NCI-H510A treated with DMSO at 0.1 percent for 48 hours (cell line): ENCODE results near the gene ZNF71.
A peak's percentile ranks its signal among the peaks of the same experiment; 100 is the strongest.

Experiments
- DNase-seq: peaks from one replicate; lab custom pipeline; 2025; lab: John Stamatoyannopoulos, UW

Gene ZNF71

DNA sequence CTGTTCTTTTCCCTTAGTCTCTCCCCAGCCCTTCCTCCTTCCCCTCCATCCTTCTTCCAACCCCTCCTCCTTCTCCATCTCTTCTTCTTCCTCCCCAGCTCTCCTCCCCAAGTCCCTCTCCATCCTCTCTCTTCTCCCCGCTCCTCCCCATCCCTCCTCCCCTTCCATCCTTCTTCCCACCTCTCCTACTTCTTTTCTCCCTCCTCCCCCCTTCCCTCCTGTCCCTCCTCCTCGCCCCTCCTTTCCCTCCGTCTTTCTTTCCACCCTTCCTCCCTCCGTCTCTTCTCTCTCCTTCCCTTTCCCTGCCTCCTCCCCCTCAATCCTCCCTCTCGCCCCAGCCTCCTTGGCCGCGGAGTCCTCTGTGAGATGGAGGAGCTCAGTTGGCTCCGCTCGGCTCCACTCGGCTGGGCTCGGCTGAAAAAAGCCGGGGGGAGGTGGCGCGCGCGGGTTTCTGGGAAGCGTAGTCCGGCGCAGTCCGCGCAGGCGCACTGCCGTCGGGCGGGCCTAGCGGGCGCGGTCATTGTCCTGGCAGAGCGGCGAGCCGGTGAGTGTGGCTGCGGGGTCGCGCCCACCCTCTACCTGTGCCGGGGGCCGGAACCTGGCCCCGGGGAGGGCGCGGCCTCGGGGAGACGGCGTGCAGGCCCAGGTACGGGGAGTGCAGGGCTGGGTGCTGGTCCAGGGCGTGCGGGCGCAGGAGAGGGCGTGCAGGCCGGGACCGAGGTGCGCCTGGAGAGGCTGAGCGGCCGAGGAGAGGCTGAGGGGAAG, at the start of gene ZNF71:
Gene ZNF71 (plus strand): TSS at position 520 of the 765 bp plus-strand sequence. CDS start 6,257 bp downstream, outside the sequence.
- DNase-seq = peak; percentile 88

DNA sequence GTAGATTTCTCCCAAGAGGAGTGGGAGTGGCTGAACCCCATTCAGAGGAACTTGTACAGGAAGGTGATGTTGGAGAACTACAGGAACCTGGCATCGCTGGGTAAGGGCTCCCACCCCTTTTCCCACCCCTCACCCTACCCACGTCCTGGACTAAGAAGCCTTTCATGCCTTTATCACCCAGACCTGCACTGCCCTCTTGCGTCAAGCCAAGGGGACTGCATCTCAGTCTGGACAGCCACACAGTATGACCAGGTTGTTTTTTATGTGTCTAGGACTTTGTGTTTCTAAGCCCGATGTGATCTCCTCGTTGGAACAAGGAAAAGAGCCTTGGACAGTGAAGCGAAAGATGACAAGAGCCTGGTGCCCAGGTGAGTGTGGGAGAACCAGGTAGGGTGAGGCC, 47.6 kb upstream of the ZNF71 start:
- DNase-seq = no peak

DNA sequence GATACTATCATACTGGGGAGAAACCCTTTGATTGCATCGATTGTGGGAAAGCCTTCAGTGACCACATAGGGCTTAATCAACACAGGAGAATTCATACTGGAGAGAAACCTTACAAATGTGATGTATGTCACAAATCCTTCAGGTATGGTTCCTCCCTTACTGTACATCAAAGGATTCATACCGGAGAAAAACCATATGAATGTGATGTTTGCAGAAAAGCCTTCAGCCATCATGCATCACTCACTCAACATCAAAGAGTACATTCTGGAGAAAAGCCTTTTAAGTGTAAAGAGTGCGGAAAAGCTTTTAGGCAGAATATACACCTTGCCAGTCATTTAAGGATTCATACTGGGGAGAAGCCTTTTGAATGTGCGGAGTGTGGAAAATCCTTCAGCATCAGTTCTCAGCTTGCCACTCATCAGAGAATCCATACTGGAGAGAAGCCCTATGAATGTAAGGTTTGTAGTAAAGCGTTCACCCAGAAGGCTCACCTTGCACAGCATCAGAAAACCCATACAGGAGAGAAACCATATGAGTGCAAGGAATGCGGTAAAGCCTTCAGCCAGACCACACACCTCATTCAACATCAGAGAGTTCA, 40.7 kb upstream of the ZNF71 start:
- no peak for DNase-seq

DNA sequence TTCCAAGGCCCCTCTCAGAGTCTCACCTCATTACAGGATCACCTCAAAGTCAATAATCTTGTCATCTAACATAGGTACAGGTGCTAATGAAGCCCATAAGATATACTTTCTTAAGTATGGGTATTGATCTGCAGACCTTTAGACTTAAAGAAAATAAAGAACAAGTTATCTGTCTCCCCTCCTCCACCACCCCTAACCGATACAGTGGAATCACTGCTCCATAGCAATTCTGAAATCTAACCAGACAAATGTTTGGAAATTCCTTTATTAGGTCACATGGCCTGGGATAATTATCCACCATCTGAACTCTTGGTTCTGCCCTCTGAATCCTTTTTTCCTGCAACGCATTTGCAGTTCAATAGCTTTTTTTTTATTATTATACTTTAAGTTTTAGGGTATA, 32.3 kb upstream of the ZNF71 start:
- DNase-seq = no peak

DNA sequence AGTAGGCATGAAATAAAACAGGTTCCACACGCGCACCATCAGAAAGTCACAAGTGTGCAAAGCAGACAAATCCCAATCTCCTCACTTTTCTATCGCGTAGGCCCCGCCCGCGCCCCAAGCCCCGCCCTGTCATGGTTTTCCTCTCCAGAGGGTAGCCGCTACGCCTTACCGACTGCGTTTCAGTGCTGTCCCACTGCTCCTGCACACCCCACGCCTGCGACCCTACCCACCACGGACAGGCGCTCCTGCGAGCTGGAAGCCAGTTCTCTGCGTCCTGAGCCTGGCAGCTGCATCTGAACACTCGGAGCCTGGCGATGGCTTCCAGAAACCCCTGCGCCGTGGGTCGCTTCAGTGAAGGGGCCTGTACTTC, 28.2 kb upstream of the ZNF71 start:
- peak; percentile 57 for DNase-seq

DNA sequence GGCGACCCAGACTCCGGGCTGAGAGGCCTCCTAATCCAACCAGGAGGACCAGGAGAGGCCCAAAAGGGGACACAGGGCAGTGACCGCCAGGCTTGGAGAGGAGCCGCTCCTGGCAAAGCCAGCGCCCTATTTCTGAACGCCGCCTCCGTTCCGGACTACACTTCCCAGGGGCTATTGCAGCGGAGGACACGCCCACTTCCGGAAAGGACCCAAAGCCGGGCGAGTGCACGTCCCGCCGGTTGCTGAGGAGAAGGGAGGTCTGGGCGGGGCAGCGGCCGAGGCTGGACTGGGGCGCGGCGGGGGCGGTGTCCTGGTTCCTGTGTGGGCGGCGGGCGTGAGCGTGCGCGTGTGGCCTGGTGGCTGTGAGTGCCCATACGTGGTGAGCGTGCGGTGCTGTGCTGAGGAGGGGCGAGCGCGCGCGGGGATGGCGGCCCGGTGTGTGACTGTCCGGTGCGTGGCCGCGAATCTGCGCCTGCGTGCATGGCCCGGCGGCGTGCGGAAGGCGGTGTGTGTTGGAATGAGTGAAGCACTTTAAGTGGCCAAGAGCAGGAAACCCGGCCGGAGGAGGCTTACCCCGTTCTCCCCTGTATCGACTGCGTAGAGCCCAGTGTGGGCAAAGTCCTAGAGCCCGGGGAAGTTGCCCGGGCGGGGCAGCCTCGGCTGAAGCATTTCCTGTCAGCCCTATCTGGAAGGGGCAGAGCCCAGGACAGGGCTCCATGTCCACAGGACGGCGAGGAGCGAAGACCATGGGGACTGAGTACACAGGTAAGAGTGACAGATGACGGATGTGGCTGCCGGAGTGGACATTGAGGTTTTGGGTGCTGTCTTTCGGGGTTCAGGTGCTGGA, 27.6 kb upstream of the ZNF71 start, which contains the start of gene ZNF470:
Gene ZNF470 (plus strand): TSS at position 195 of the 847 bp plus-strand sequence. CDS start 2,844 bp downstream, outside the sequence.
- DNase-seq = peak; percentile 87

DNA sequence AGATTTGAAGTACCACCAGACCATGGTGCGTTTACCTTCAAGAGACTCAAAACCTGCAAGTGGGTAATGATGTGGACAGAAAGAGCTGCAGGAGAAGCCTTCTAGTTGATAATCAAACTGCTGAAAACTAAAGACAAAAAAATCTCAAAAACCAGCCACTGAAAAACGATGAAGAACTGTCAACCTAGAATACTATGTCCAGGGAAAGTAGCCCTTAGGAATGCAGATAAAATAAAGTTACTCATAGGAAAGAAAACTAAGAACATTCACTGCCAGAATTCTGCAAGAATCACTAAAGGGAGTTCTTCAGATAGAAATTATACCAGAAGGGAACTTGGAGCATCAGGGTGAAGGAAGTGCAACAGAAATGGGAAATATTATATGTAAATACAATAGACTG, 22.5 kb upstream of the ZNF71 start:
- DNase-seq = no peak

DNA sequence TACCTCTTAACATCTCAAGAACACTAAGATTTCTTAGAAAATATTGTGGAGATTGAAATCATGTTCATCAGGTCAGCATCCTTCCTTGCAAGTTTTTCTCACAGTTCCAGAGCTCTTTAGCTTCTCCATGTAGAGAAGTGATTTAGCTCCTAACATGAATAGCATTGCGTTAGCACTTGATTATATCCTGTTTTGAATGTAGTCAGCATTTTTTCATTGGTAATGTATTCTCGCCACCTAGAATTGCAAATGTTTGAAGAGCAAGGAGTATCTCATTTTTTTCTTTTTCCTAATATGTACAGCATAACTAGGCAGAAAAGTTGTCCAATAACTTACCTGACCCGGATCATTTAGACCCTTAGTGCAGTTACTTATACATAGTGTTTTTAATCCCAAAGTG, 21.2 kb upstream of the ZNF71 start:
- no peak for DNase-seq

DNA sequence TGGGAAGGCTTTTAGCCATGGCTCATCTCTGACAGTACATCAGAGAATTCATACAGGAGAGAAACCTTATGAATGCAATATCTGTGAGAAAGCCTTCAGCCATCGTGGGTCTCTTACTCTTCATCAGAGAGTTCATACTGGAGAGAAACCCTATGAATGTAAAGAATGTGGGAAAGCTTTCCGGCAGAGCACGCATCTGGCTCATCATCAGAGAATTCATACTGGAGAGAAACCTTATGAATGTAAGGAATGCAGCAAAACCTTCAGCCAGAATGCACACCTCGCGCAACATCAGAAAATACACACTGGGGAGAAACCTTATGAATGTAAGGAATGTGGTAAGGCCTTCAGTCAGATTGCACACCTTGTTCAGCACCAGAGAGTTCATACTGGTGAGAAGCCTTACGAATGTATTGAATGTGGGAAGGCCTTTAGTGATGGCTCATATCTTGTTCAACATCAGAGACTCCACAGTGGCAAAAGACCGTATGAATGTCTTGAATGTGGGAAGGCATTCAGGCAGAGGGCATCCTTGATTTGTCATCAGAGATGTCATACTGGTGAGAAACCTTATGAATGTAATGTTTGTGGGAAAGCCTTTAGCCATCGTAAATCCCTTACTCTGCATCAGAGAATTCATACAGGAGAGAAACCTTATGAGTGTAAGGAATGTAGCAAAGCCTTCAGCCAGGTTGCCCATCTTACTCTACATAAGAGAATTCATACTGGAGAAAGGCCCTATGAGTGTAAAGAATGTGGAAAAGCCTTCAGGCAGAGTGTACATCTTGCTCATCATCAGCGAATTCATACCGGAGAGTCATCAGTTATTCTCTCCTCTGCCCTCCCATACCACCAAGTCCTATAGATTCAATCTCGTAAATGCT, 17.1 kb upstream of the ZNF71 start:
- no peak for DNase-seq

DNA sequence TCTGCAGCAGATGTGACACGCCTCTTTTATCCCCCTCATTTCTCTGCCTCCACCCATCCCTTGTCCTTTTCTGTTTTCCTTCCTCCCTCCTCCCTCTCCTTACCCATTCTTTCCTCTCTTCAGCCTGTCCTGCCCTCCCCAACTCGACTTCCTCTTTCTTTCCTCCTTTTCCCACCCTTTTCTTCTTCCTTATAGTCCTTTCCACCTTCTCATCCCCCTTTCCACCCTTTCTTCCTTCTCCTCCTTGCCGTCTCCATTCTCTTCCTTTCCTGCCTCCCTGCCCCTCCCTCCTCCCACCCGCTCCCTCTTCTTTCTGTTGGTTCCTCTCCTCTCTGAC, 688 bp upstream of the ZNF71 start:
- DNase-seq = no peak

DNA sequence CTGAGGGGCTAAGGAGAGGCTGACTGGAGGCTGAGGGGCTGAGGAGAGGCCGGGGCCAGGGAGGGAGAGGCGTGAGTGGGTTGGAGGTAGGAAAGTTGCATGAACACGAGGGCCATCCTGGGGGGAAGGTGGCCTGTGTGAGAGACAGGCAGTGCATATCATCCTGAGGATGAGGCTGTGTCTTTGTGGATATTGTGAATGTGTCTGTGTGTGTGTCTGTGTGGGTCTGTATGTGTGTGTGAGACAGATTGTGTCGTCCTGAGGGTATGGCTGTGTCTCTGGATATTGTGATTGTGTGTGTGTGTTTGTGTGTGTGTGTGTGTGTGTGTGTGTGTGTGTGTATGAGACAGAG, 422 bp downstream of the ZNF71 start:
- no peak for DNase-seq

DNA sequence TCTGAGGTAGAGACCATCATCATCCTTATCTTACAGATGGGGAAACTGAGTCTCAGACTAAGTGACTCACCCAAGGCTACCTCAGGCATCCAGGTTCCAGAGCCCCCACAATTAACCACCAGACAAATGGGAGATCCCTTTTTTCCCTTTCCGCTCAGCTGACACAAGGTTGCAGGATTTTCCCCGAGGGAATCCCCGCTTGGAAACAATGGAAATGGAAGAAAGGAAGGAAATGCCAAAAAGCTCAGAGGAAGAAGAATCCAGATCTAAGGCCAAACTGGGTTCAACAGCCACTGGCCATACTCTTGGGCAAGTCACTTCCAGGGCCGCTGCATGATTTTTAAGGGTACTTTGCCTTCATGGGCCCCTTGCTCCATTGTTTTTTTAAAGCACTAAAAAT, 1.6 kb downstream of the ZNF71 start:
- DNase-seq = no peak

DNA sequence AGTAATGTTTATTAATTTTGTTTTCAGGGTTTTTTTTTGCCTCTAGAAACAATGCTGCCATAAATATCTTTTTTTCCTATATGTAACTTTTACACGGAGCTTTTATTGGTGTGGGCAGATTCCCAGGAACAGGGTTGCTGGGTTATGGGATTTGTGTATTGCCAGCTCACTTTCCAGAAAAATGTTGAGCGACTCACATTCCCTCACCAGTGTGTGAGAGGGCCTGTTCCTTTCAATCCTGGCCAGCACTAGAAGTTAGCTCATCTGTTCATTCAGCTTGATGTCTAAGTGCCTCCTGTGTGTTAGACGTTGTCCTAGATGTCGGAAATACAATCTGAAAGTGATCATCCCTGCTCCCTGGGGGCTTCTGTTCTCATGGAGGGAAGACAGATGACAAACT, 2.6 kb downstream of the ZNF71 start:
- no peak for DNase-seq

DNA sequence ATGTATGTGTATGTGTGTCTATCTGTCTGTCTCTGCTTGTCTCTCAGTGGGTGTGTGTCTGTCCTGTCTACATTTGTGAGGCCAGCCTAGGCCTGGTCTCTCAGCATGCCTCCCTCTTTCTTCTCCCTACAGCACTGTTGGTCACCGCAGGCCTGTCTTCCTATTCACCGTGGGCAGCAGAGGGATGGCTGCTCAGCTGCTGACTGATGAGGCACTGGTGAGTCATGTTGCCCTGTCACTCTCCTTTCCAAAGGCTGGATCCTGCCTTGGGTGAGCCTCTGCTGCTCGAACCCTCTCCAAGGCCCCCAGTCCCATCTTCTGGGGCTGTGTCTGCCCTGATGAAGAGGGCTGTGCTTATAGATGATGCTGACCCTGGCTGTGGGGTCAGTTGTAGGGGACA, 6.3 kb downstream of the ZNF71 start:
- no peak for DNase-seq

DNA sequence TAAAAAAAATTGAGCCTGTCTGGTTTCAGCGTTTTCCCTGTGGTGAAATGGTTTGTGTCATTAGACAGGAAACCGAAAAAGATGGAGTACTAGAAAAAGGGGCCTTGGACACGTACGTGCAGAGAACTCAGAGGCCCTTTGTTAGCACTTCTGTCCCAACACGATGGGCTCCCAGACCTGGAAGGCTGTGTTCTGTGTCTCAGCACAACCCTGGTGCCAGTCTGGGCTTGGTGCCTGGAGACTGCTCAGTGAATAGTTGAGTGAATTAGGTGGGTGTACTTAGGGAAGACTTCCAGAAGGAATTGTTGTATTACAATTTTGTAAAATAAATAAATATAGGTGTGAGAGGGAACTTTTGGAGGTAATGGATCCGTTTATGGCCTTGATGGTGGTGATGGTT, 8.7 kb downstream of the ZNF71 start:
- no peak for DNase-seq

DNA sequence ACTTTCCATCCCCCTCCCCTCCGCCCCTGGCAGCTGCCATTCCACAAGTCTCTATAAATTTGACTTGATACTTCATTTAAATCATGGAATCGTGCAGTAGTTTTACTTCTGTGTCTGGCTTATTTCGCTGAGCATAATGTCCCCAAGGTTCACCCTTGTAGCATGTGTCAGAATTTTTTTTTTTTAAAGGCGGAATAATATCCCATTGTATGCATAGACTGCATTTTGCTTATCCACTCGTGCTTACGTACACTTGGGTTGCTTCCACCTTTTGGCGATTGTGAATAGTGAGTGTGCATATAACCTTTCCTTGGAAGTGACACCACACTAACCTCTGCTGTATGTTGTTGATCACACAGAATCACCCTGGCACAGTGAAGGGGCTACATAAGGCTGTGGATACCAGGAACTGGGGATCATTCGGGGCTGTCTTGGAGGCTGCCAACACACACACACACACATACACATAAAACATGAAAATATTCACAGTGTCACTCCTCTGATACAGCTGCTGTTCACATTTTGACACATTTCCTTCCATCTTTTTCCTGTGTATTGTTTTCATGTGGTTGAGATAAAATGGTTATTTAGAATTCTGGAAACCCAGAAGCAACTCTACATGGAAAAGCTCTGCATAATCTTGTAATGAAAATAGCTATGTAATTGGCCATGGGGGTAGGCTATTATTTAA, 13.3 kb downstream of the ZNF71 start:
- DNase-seq = no peak

DNA sequence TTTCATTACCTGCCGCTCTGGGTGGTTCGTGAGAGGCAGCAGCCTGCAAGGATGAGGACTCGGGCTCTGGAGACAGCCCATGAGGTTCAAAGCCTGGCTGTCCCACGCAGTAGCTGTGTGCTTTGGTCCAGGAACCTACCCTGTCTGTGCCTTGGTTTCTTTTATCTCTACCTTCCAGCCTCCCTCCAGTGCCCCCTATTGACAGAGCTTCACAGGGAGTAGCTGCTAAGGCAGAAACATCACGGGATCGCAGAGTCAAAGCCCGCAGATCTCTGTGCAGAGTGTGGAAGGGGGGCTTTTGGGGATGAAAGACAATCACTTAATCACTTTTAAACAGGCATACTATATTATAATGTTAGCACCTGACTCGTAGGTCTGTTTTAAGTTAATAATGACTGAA, 16.2 kb downstream of the ZNF71 start:
- no peak for DNase-seq

DNA sequence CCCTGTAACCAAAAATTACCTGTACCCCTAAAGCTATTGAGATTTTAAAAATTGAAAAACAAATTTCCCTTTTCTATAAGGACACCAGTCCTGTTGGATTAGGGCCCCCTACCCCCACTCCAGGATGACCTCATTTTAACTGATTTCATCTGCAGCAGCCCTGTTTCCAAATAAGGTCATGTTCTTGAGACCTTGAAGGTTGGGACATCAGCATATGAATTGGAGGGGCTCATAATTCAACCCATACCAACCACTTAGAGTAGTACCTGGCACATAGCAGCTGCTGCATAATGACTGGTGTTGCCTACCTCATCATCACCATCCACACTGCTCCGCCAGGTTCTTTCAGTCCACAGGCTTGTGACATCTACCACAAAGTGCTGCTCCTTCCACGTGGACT, 17.6 kb downstream of the ZNF71 start:
- DNase-seq = no peak

DNA sequence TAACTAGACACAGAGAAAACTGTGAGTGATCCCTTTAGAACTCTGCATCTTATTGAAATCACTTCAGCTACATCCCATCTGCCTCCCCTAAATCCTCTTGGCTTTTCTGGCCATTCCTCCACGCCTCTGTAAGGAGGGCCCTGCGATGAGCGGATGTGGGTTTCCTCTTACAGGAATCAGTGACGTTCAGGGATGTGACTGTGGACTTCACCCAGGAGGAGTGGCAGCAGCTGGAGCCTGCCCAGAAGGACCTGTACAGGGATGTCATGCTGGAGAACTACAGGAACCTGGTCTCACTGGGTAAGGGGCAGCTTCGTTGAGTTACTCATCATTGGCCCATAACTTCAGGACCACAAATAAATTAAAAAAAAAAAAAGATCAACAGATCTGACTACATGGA, 18.5 kb downstream of the ZNF71 start:
- no peak for DNase-seq

DNA sequence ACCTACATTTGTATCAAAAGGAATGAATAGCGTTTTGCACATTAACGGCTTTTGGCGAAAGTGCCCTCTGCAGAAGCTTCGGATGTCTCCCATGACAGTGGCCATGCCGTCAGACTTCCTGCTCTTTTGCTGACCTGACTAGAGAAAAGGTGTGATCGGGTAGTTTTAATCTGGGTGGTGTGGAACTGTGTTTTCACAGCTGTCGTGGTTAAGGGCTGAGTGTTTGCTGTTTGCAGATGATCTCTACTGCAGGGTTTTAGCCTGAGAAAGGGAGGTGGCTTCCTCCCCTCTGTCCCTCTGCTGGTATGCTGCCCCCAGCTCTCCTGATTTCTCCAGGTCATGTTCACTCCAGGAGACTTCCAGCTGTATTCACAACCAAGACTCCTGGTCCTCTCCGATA, 22.4 kb downstream of the ZNF71 start:
- DNase-seq = no peak

DNA sequence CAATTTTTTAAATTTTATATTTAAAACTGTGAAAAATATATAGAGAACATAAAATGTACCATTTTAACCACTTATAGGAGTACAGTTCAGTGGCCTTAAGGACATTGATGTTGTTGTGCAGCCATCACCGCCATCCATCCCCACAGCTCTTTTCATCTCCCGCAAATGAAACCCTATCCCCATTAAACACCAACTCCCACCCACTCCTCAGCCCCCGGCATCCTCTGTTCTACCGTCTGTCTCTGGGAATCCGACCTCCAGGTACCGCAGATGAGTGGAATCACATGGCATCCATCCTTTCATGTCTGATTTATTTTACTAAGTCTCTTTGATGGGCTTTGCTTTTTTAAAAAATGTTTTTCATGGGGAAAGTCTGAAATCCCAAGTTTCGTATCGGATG, 24.0 kb downstream of the ZNF71 start:
- DNase-seq = no peak

DNA sequence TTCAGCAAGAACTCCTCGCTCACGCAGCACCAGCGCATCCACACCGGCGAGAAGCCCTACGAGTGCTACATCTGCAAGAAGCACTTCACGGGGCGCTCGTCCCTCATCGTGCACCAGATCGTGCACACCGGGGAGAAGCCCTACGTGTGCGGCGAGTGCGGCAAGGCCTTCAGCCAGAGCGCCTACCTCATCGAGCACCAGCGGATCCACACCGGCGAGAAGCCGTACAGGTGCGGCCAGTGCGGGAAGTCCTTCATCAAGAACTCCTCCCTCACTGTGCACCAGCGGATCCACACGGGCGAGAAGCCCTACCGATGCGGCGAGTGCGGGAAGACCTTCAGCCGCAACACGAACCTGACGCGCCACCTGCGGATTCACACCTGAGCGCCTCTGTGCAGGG, 27.3 kb downstream of the ZNF71 start:
- no peak for DNase-seq
